ENCODE measurements around the gene CNNM2.
"Not testable (repeated sequence)": the region's sequence is repeated elsewhere in the genome, so short reads cannot be mapped to it uniquely, and the experiment has no call there.

Gene CNNM2

GRCh38 chr10:103040418-103040817, 122.3 kb downstream of the CNNM2 start:
- DNase-seq (ENCODE audit: low spot score), result no peak

- DNase-seq (ENCODE audit: low spot score), result no peak
Measured at GRCh38 chr10:103041391-103041790, 123.3 kb downstream of the CNNM2 start.

DNA sequence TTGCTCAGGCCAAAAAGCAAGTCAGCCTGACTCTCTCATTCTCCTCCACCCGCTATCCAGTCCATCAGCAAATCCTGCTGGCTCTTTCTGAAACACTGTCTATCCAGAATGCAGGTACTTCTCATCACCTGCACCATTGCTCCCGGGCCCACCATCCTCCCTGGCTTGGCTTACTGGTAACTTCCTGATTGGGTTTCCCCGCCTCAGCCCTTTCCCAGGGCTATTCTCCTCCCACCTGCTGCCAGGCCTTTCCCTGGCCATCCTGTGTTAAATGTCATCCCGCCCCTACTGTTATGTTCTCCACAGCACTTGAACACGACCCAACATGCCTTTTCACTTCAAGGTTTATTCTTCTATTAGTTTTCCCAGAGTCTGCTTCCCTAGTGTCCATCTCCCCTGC, 124.0 kb downstream of the CNNM2 start:
- DNase-seq (ENCODE audit: low spot score), result no peak

GRCh38 chr10:103042908-103043307, 124.8 kb downstream of the CNNM2 start:
- DNase-seq (ENCODE audit: low spot score), result no peak

DNA sequence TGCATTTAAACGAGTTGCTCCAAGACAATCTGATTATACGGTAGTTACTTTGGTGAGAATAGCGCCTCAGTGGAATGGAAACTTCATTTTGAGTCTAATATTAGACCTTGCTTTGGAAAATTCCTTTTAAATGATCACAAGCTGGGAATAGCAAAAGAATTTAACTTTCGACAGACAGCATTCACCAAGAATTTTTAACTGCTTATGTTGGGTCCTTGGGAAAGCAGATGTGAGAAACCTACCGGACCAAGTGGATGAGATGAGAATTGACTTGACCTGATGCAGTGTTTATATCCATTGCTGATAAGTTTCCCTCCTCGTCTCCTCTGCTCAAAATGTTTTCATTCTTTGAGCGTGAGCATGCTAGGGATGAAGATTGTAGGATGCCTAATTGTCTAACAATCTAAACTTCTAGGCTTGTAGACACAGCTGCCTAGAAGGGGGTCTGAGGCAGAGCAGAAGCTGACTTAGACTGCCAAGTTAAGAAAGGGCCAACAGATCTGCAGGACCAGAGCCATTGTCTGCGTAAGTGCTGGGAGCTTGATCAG, 126.9 kb downstream of the CNNM2 start:
- DNase-seq (ENCODE audit: low spot score), result no peak

DNA sequence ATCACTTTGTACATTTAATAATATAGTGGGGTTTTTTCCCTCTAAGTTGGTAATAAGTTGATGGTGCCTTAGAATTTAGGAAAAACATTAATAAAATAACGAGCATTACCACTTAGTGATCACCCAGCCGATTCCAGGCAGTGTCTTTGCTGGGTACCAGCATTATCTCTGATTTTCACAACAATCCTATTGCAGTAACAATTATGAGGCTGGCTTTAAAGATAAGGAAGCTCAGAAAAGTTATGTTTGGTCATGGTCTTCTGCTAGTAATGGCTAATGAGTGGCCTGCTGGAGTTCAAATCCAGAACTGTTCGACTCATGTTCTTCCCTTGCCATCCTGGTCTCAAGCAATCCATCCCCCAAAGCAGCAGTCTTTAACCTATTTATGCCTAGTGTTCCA, 127.9 kb downstream of the CNNM2 start:
- DNase-seq (ENCODE audit: low spot score), result no peak

DNA sequence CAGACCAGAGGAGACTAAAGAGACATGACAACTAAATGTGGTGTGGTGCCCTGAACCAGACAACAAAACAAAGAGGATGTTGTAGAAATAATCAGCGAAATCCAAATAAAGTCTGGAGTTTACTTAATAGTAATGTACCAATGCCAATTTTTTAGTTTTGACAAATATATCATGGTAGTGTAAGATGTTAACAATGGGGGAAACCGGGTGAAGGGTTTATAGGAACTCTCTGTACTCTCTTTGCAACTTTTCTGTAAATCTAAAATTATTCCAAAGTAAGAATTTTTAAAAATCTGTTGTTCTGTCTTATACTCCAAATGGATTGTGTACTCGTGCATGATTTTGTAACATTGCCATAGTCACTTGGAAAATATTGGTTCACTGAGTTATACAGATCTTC, 129.3 kb downstream of the CNNM2 start:
- DNase-seq (ENCODE audit: low spot score), result no peak

DNA sequence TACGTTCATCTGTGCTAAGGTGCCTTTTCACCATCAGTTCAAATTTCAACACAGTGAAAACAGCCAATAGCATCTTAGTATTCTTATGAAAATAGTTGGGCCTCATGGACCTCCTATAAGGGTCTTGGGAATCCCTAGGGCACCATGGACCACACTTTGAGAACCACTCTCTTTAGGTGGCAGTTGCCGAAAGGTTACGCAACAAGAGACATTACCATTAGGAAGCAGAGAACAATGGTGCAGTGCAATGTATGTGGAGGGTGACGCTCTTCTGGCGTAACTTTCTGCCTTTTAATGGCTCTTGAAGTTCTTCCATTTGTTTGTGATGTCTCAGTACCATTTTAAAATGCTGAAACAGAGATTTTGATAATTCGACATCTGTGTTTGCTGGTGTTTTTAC, 131.1 kb downstream of the CNNM2 start:
- DNase-seq (ENCODE audit: low spot score), result no peak

DNA sequence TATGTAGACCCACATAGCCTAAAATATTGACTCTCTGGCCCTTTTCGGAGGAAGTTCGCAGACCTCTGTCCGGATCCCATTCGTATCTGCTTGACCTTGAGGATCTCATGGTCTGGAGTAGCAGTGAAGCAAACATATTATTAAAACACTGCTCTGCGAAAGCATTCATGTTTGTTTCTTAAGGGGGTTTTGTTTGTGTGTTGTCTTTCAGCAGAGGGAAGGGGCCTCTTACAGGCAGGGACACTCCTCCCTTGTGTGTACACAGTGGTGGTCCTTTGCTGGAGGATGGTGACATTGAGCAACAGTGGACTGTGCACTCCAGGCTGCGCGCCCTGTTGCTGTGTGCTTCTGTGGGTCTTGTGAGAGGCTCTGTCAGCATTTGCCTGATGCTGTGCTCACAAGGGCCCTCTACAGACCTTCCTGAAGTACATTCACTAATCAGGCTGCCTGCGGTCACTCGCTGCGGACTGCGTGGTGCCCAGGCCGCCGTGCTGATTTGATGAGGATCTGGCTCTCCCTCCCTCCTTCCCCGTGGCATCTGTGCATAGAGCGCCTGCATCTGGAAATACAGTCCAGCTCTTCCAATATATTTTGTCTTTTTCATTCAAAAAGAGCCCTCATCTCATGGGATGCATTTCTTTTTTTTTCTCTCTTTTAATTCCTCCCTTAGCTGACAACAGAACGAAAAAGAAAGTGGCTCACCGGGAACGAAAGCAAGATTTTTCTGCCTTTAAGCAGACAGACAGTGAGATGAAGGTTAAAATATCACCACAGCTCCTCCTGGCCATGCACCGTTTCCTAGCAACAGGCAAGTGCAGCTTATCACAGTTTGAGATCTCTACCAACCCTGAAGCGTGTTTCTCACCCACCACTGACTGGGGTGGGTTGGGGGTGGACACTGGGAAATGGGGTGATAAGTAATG, 135.8 kb downstream of the CNNM2 start:
- DNase-seq (ENCODE audit: low spot score), result peak; percentile 70

DNA sequence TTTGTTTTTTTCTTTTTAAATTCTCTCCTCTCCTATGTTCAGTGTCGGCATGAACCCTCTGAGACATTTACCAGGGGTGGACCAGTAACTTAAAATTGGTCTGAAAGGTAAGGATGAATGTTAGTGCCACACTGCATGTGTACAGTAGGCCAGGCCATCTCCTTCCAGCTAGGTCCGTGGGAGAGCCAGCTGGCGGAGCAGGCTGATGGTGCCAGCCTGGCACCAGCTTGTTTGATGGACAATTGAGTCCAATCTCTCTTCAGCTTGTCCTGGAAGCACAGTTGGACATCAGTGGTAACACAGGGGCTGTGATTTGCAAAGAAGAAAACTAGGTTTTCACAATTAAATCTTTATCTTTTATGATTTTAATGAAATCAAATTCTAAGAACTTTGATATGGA, 136.5 kb downstream of the CNNM2 start:
- peak; percentile 69 for DNase-seq (ENCODE audit: low spot score)

DNA sequence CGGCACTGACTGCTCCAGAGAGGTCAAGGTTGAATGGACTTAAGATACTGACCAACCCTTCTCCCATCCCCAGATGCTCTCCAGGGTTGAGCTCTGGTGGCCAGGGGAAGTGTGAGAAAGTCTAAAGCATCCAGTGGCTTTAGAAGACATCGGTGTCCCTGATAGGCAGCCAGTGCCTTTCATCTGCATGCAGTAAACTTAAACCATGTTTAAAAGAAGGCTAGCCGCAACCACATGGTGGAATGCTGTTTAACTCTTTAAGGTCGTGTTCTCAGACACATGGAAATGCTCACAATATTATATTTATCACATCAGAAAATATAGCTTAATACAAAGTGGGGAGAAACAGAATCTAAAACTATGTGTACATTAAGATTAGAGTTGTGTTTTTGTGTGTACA, 137.0 kb downstream of the CNNM2 start:
- no peak for DNase-seq (ENCODE audit: low spot score)

- no peak for DNase-seq (ENCODE audit: low spot score)
Measured at GRCh38 chr10:103058034-103058433, 139.9 kb downstream of the CNNM2 start.

DNA sequence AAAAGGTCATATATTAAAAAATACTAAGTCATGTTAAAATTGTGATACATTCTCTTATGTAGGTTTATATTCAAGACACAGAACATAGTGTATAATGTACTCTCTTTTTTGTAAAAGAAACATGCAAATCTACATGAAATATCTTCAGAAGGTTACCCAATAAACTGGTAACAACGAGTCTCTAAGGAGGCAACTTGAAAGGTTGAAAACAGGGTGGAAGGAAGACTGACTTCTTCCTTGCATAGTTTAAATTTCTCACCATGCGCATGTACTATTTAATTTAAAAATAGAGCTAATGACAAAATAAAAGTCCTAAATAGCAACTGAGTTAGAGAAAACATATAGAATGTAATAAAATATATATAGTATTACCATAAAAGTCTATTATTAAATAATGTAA, 142.5 kb downstream of the CNNM2 start:
- DNase-seq (ENCODE audit: low spot score), result no peak

DNA sequence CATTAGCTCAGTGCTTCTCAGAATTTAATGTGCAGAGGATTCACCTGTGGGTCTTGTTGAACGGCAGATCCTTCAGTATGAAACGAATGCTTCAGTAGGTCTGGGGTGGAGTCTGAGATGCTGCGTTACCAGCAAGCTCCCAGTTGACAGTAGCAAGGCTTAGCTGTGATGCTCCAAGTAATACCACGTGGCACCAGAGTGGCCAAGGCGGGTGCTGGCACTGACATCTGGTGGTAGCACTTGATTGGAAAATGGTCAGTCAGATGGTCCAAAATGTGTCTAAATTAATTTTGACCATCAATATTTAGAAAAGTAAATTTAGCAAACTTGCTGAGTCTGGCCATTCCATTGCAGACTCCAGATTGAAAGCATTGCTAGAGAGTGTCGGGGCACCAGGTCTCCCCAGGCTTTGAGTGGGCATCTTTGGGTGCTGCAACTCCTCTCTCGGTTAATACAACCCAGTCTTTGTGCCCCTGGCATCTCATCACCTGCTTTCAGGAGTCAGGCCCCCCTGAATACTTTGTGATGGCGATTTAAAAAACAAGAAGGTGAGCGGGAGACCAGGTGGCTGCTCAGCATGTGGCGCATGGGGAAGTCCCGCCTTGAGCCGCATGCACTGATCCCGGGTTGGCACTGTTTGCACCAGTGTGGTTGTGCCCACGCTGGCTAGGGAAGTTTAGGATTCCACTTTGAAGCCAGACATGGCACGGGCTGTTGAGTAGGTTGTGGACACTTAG, 144.9 kb downstream of the CNNM2 start:
- peak; percentile 82 for DNase-seq (ENCODE audit: low spot score)

DNA sequence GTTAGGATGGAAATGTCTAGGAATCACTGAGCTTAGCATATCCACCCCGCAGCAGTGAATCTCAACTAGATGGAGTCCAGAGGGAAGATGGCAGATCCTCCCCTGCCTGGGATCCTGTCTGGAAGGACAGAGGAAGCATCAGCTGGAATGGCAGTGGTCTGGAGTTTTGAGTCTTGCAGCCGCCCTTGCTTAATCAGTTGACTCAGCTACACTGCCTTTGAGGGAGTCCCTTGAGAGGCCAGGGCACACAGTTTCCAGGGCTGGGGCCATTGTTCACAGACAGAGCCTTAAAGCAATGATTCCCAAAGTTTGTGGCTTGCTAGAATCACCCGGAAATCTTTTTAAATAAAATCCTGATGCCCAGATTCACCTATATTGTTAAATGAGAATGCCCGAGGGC, 146.9 kb downstream of the CNNM2 start:
- DNase-seq (ENCODE audit: low spot score), result no peak

DNA sequence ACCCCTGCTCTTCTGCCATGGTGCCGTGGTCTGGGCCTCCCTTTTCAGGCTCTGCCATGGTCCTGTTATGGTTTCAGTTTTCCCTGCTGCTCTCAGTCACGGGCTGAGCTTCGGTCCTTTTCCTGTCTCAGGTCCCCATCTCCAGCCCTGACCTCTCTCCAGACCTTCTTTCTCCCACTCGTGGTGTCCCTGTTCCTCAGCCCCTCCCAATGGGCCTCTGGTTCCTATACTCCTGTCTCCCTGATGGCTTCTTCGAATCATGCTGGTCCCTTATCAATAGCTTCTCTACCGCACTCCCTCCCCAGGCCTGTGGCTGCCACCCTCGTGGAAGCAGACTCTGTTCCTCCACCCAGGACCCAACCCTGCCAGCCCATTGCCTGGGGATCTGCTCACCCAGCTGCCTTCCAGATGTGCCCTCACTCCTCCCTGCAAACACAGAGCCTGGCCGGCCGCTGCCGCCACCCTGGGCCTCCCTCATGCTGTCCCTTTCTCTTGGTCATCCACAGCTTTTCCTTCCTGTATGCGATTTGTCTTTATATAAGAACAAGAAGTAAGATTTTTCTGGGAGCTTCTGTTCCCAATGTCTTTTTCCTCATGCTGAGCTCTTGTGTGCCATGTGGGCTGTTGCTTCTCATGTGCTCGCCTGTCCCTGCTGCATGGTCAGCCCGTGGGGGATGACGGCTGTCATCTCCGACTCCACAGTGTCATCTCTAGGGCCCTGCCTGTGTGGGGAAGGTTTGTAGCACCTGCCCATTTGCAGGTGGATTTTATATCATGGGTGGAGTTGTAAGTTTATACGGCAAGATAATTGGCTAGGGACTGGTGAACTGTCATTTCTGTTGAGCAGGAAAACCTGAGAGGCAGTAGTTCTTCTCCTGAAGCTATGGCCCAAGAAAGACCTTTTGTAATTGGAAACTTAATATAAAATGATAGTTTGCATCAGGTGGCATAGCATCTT, 148.3 kb downstream of the CNNM2 start:
- DNase-seq (ENCODE audit: low spot score), result no peak

DNA sequence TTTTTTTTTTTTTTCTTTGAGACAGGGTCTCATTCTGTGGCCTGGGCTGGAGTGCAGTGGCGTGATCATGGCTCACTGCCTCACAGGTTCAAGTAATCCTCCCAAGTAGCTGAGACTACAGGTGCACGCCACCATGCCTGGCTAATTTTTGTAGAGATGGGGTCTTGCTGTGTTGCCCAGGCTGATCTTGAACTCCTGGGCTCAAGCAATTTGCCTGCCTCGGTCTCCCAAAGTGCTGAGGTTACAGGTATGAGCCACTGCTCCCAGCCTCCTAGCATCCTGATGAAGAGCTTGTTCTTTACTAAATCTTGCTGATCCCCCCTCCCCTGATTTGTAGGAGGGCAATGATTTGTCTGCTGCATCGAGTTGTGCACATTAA, 149.0 kb downstream of the CNNM2 start:
- DNase-seq (ENCODE audit: low spot score), result not testable (repeated sequence)

DNA sequence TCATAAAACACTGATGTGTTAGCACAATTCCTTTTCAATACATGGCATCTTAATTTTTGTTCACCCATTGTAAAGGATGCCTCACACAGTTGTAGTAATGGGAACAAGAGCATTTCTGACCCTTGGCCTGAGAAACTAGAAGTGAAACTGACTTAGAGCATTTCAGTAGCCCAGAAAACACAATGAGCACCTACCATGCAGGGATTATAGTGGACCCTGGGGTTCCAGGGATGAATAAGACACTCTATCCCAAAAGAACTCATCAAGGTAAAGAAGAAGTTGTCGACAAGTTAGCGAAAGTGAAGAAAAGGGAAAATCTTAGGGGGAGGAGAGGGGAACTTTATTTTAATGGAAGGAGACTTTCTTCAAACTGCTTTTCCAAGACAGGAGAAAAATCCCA, 149.4 kb downstream of the CNNM2 start:
- no peak for DNase-seq (ENCODE audit: low spot score)

- no peak for DNase-seq (ENCODE audit: low spot score)
Measured at GRCh38 chr10:103067956-103068355, 149.9 kb downstream of the CNNM2 start.

GRCh38 chr10:103069453-103070331, 151.6 kb downstream of the CNNM2 start:
- DNase-seq (ENCODE audit: low spot score), result no peak

DNA sequence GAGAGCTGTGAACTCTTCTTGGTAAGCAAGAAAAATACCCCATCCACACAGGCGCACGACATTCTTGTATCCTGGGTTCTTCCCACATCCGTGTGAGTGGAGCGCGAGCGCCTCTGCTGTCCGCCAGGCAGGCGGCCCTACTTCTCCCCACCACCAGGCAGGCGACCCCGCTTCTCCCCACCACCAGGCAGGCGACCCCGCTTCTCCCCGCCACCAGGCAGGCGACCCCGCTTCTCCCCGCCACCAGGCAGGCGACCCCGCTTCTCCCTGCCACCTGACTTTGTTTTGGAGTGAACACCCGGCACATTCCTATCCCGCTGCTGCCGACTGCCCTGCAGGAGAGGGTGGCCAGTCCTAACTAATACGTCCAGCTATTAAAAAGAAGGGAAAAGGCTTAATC, 154.2 kb downstream of the CNNM2 start:
- no peak for DNase-seq (ENCODE audit: low spot score)
